ENCODE measurements around the gene CEP41. TPM values are rescaled to one million over a fixed set of nuclear protein-coding genes. Genes with fewer than 3 reads are reported as not detected.

The CEP41 gene
- total and polyA plus RNA-seq, 10 of the 15 experiments (the other 5 are each of a cell fraction or from before 2014, with no cell fraction given), result 11.4 to 43.0 (median 24.7) TPM

GRCh38 chr7:130345136-130345535 is 95.7 kb downstream of the CEP41 start:
- H2AFZ ChIP-seq (ENCODE audit: control insufficient read depth, low read depth, low read length), result no peak overlapping the region
- H3K27ac ChIP-seq (ENCODE audit: control insufficient read depth, insufficient read depth), result no peak overlapping the region
- RAD21 ChIA-PET (ENCODE audit: unreplicated experiment), result no interaction called here
- H3K4me3 ChIP-seq, result no peak overlapping the region
- SMC1A ChIA-PET (ENCODE audit: uncharacterized antibody, unreplicated experiment), result interaction anchor here (1.1 kb wide), 1 partner anchor 12 kb away, joined by 4 read pairs; no protein-coding TSS in a partner anchor
- H3K4me1 ChIP-seq (ENCODE audit: control insufficient read depth, insufficient read depth, low read length), result peaks cover 4% of the 10 kb centered on the region
- CTCF ChIA-PET, result interaction anchor here (1.0 kb wide), 1 partner anchor 174 kb away, joined by 3 read pairs; no protein-coding TSS in a partner anchor
- no peak overlapping the region for H3K4me2 ChIP-seq (ENCODE audit: control insufficient read depth, insufficient read depth)
- in situ Hi-C loops (cut with MboI), result no loop called here
- no peaks in the 10 kb centered on the region for H3K79me2 ChIP-seq (ENCODE audit: control insufficient read depth, insufficient read depth, low read length)
- ATAC-seq, result no peak
- no peak for TF ChIP-seq PAX8 (IDR thresholded peaks at IDR 0.05)
- TF ChIP-seq MYB (IDR thresholded peaks at IDR 0.05; ENCODE audit: borderline replicate concordance, low read depth, low read length), result no peak
- DNase-seq (ENCODE audit: low read depth, low spot score), result no peak
- intact Hi-C loops (cut with micrococcal nuclease; ENCODE audit: unreplicated experiment), result no loop called here
- WGBS (ENCODE audit: insufficient coverage, insufficient replicate concordance, low lambda C conversion rate, missing lambda C conversion rate), result 74% methylated on average over 8 of the region's 8 CpGs
- FAIRE-seq, result no peak
- H3K36me3 ChIP-seq (ENCODE audit: control insufficient read depth in 2 of 2, insufficient read depth in 2 of 2, low read length in 1 of 2), result no peaks in the 10 kb centered on the region
- H4K20me1 ChIP-seq (ENCODE audit: control insufficient read depth, insufficient read depth), result no peaks in the 10 kb centered on the region
- H3K27me3 ChIP-seq (replicated peaks in 1 of 2; ENCODE audit: control insufficient read depth in 2 of 2, insufficient read depth in 2 of 2, low read length in 1 of 2), result no peaks in the 10 kb centered on the region
- no peaks in the 10 kb centered on the region for H3K9me3 ChIP-seq (replicated peaks; ENCODE audit: control insufficient read depth, insufficient read depth, low read length)
- no peak overlapping the region for H3K9ac ChIP-seq (ENCODE audit: control insufficient read depth, insufficient read depth, low read length)
- no TSS peak for BruUV-seq (replicated peaks)
- POLR2A ChIA-PET, result interaction anchor here (1.1 kb wide), 1 partner anchor 10 kb away, joined by 3 read pairs; no protein-coding TSS in a partner anchor

- Histone ChIP-seq H4K20me1 (ENCODE audit: control insufficient read depth, insufficient read depth) (no peaks in the 10 kb centered on the region), H3K27me3 (replicated peaks in 1 of 2; ENCODE audit: control insufficient read depth in 2 of 2, insufficient read depth in 2 of 2, low read length in 1 of 2) (no peaks in the 10 kb centered on the region), H3K27ac (ENCODE audit: control insufficient read depth, insufficient read depth) (no peak within 1 kb of the TSS), H3K4me2 (ENCODE audit: control insufficient read depth, insufficient read depth) (no peak within 1 kb of the TSS), H3K4me1 (ENCODE audit: control insufficient read depth, insufficient read depth, low read length) (no peaks in the 10 kb centered on the region; the same call in 1 of the 2 replicates), H3K4me3 (no peak within 1 kb of the TSS), H3K36me3 (ENCODE audit: control insufficient read depth in 2 of 2, insufficient read depth in 2 of 2, low read length in 1 of 2) (no peaks in the 10 kb centered on the region), H2AFZ (ENCODE audit: control insufficient read depth, low read depth, low read length) (no peak within 1 kb of the TSS), H3K9me3 (replicated peaks; ENCODE audit: control insufficient read depth, insufficient read depth, low read length) (no peaks in the 10 kb centered on the region), H3K79me2 (ENCODE audit: control insufficient read depth, insufficient read depth, low read length) (no peaks in the 10 kb centered on the region), H3K9ac (ENCODE audit: control insufficient read depth, insufficient read depth, low read length) (no peak within 1 kb of the TSS)
- DNase-seq (ENCODE audit: low read depth, low spot score) (no peak), ATAC-seq (no peak), FAIRE-seq (no peak)
- intact Hi-C loops (cut with micrococcal nuclease; ENCODE audit: unreplicated experiment) (no loop called here), in situ Hi-C loops (cut with MboI) (no loop called here)
- BruUV-seq (replicated peaks), result no TSS peak
- ChIA-PET CTCF (no interaction called here), POLR2A (interaction anchor here (1.1 kb wide), 1 partner anchor 11 kb away, joined by 3 read pairs; no protein-coding TSS in a partner anchor), SMC1A (ENCODE audit: uncharacterized antibody, unreplicated experiment) (interaction anchor here (1.1 kb wide), 1 partner anchor 11 kb away, joined by 4 read pairs; no protein-coding TSS in a partner anchor), RAD21 (ENCODE audit: unreplicated experiment) (no interaction called here)
- TF ChIP-seq IKZF1 (conservative IDR thresholded peaks at IDR 0.05), result no peak
- TF ChIP-seq PAX5 (IDR thresholded peaks at IDR 0.05; ENCODE audit: borderline replicate concordance, low read depth, low read length), result no peak
- TF ChIP-seq POU2F2 (IDR thresholded peaks at IDR 0.05; ENCODE audit: borderline replicate concordance, low read depth, low read length), result no peak
- no peak for TF ChIP-seq YY1 (IDR thresholded peaks at IDR 0.05; ENCODE audit: low read depth, low read length)
- no peak for TF ChIP-seq ZBED1 (IDR thresholded peaks at IDR 0.05; ENCODE audit: borderline replicate concordance)
- 91% methylated on average over 5 of the region's 5 CpGs for whole genome bisulfite sequencing (ENCODE audit: insufficient coverage, insufficient replicate concordance, low lambda C conversion rate, missing lambda C conversion rate)
These were observed 96.4 kb downstream of the CEP41 start, which contains the start of gene CPA5 for GRCh38 chr7:130344271-130344866. CPA5 (plus strand) TSS chr7:130344816; CDS start chr7:130346486, 1,670 bp downstream.

Small RNA genes lying within 50 kb of the gene (small RNA-seq; reads per million reads assigned to genes)
- gene RF02148, result not detected
- gene RF02149, result not detected
- gene RF02150, result not detected

Other genes with a start within 250 kb of the CEP41 start
Only the 7 nearest of the 9 such genes appear.
- not detected in 2 replicates for gene SSMEM1, start 233.2 kb downstream of the CEP41 start, total RNA-seq (2014; rRNA removed)
- gene SSMEM1, start 233.2 kb downstream of the CEP41 start, total RNA-seq (2014; rRNA removed; fragmentation: Illumina TruSeq; extraction: Trizol), result not detected in 2 replicates
- gene SSMEM1, start 233.2 kb downstream of the CEP41 start, total RNA-seq (2021), result not detected in 2 replicates
- gene SSMEM1, start 233.2 kb downstream of the CEP41 start, polyA plus RNA-seq (2011; rRNA removed), result not detected in 2 replicates
- gene SSMEM1, start 233.2 kb downstream of the CEP41 start, polyA plus RNA-seq (2014; fragmentation: Illumina TruSeq; extraction: Trizol), result not detected in 2 replicates
- not detected for gene SSMEM1, start 233.2 kb downstream of the CEP41 start, polyA plus RNA-seq (2014; fragmentation: Nextera tagmentation; extraction: Ambion mirVana)
- not detected in 2 replicates for gene SSMEM1, start 233.2 kb downstream of the CEP41 start, polyA plus RNA-seq (2014; rRNA removed)
- not detected for gene SSMEM1, start 233.2 kb downstream of the CEP41 start, polyA plus RNA-seq (2016; fragmentation: Nextera tagmentation; extraction: Ambion mirVana)
- not detected in 2 replicates for gene CPA2, start 174.2 kb downstream of the CEP41 start, total RNA-seq (2014; rRNA removed)
- gene CPA2, start 174.2 kb downstream of the CEP41 start, total RNA-seq (2014; rRNA removed; fragmentation: Illumina TruSeq; extraction: Trizol), result not detected in 2 replicates
- gene CPA2, start 174.2 kb downstream of the CEP41 start, total RNA-seq (2021), result 1.4 and 1.9 TPM in 2 replicates
- gene CPA2, start 174.2 kb downstream of the CEP41 start, polyA plus RNA-seq (2011; rRNA removed), result not detected in 2 replicates
- 0.04 TPM in 1 of 2 replicates, not detected in the other for gene CPA2, start 174.2 kb downstream of the CEP41 start, polyA plus RNA-seq (2014; fragmentation: Illumina TruSeq; extraction: Trizol)
- not detected for gene CPA2, start 174.2 kb downstream of the CEP41 start, polyA plus RNA-seq (2014; fragmentation: Nextera tagmentation; extraction: Ambion mirVana)
- not detected in 2 replicates for gene CPA2, start 174.2 kb downstream of the CEP41 start, polyA plus RNA-seq (2014; rRNA removed)
- gene CPA2, start 174.2 kb downstream of the CEP41 start, polyA plus RNA-seq (2016; fragmentation: Nextera tagmentation; extraction: Ambion mirVana), result not detected
- 0.06 and 0.33 TPM in 2 replicates for gene CPA4, start 147.9 kb downstream of the CEP41 start, total RNA-seq (2014; rRNA removed)
- gene CPA4, start 147.9 kb downstream of the CEP41 start, total RNA-seq (2014; rRNA removed; fragmentation: Illumina TruSeq; extraction: Trizol), result 0.09 and 0.13 TPM in 2 replicates
- 0.18 and 0.37 TPM in 2 replicates for gene CPA4, start 147.9 kb downstream of the CEP41 start, total RNA-seq (2021)
- gene CPA4, start 147.9 kb downstream of the CEP41 start, polyA plus RNA-seq (2011; rRNA removed), result 0.16 and 0.20 TPM in 2 replicates
- gene CPA4, start 147.9 kb downstream of the CEP41 start, polyA plus RNA-seq (2014; fragmentation: Illumina TruSeq; extraction: Trizol), result 0.15 and 1.5 TPM in 2 replicates
- gene CPA4, start 147.9 kb downstream of the CEP41 start, polyA plus RNA-seq (2014; fragmentation: Nextera tagmentation; extraction: Ambion mirVana), result under 1 TPM; 0.05 to 0.21 TPM
- 0.13 and 0.35 TPM in 2 replicates for gene CPA4, start 147.9 kb downstream of the CEP41 start, polyA plus RNA-seq (2014; rRNA removed)
- under 1 TPM in 1 of 2 experiments, not detected in 1; 0.20 TPM for gene CPA4, start 147.9 kb downstream of the CEP41 start, polyA plus RNA-seq (2016; fragmentation: Nextera tagmentation; extraction: Ambion mirVana)
- 0.17 TPM in 1 of 2 replicates, not detected in the other for gene CPA5, start 96.2 kb downstream of the CEP41 start, total RNA-seq (2014; rRNA removed)
- gene CPA5, start 96.2 kb downstream of the CEP41 start, total RNA-seq (2014; rRNA removed; fragmentation: Illumina TruSeq; extraction: Trizol), result 0.09 and 0.28 TPM in 2 replicates
- 0.29 and 0.49 TPM in 2 replicates for gene CPA5, start 96.2 kb downstream of the CEP41 start, total RNA-seq (2021)
- 0.22 and 0.52 TPM in 2 replicates for gene CPA5, start 96.2 kb downstream of the CEP41 start, polyA plus RNA-seq (2011; rRNA removed)
- gene CPA5, start 96.2 kb downstream of the CEP41 start, polyA plus RNA-seq (2014; fragmentation: Illumina TruSeq; extraction: Trizol), result 0.06 and 0.21 TPM in 2 replicates
- under 1 TPM; 0.40 to 0.45 TPM for gene CPA5, start 96.2 kb downstream of the CEP41 start, polyA plus RNA-seq (2014; fragmentation: Nextera tagmentation; extraction: Ambion mirVana)
- gene CPA5, start 96.2 kb downstream of the CEP41 start, polyA plus RNA-seq (2014; rRNA removed), result 0.10 TPM in 1 of 2 replicates, not detected in the other
- gene CPA5, start 96.2 kb downstream of the CEP41 start, polyA plus RNA-seq (2016; fragmentation: Nextera tagmentation; extraction: Ambion mirVana), result not detected
- not detected in 2 replicates for gene CPA1, start 60.5 kb downstream of the CEP41 start, total RNA-seq (2014; rRNA removed)
- not detected in 2 replicates for gene CPA1, start 60.5 kb downstream of the CEP41 start, total RNA-seq (2014; rRNA removed; fragmentation: Illumina TruSeq; extraction: Trizol)
- 8.0 and 11.9 TPM in 2 replicates for gene CPA1, start 60.5 kb downstream of the CEP41 start, total RNA-seq (2021)
- gene CPA1, start 60.5 kb downstream of the CEP41 start, polyA plus RNA-seq (2011; rRNA removed), result not detected in 2 replicates
- gene CPA1, start 60.5 kb downstream of the CEP41 start, polyA plus RNA-seq (2014; fragmentation: Illumina TruSeq; extraction: Trizol), result not detected in 2 replicates
- not detected for gene CPA1, start 60.5 kb downstream of the CEP41 start, polyA plus RNA-seq (2014; fragmentation: Nextera tagmentation; extraction: Ambion mirVana)
- gene CPA1, start 60.5 kb downstream of the CEP41 start, polyA plus RNA-seq (2014; rRNA removed), result not detected in 2 replicates
- gene CPA1, start 60.5 kb downstream of the CEP41 start, polyA plus RNA-seq (2016; fragmentation: Nextera tagmentation; extraction: Ambion mirVana), result not detected
- 10.2 and 10.3 TPM in 2 replicates for gene MEST, start 51.1 kb upstream of the CEP41 start, total RNA-seq (2014; rRNA removed)
- 8.0 and 8.2 TPM in 2 replicates for gene MEST, start 51.1 kb upstream of the CEP41 start, total RNA-seq (2014; rRNA removed; fragmentation: Illumina TruSeq; extraction: Trizol)
- 8.2 and 10.1 TPM in 2 replicates for gene MEST, start 51.1 kb upstream of the CEP41 start, total RNA-seq (2021)
- gene MEST, start 51.1 kb upstream of the CEP41 start, polyA plus RNA-seq (2011; rRNA removed), result 1.0 and 1.9 TPM in 2 replicates
- gene MEST, start 51.1 kb upstream of the CEP41 start, polyA plus RNA-seq (2014; fragmentation: Illumina TruSeq; extraction: Trizol), result 10.2 and 13.0 TPM in 2 replicates
- 10 to 100 TPM in 1 of 2 experiments, 1 to 10 TPM in 1; 8.3 to 18.2 TPM for gene MEST, start 51.1 kb upstream of the CEP41 start, polyA plus RNA-seq (2014; fragmentation: Nextera tagmentation; extraction: Ambion mirVana)
- gene MEST, start 51.1 kb upstream of the CEP41 start, polyA plus RNA-seq (2014; rRNA removed), result 5.4 and 6.3 TPM in 2 replicates
- gene MEST, start 51.1 kb upstream of the CEP41 start, polyA plus RNA-seq (2016; fragmentation: Nextera tagmentation; extraction: Ambion mirVana), result 1 to 10 TPM; 6.6 to 7.2 TPM
- 17.7 and 20.7 TPM in 2 replicates for gene COPG2, start 227.7 kb upstream of the CEP41 start, total RNA-seq (2014; rRNA removed)
- gene COPG2, start 227.7 kb upstream of the CEP41 start, total RNA-seq (2014; rRNA removed; fragmentation: Illumina TruSeq; extraction: Trizol), result 15.7 and 16.6 TPM in 2 replicates
- 23.8 and 25.2 TPM in 2 replicates for gene COPG2, start 227.7 kb upstream of the CEP41 start, total RNA-seq (2021)
- 37.8 and 47.4 TPM in 2 replicates for gene COPG2, start 227.7 kb upstream of the CEP41 start, polyA plus RNA-seq (2011; rRNA removed)
- 29.6 and 38.4 TPM in 2 replicates for gene COPG2, start 227.7 kb upstream of the CEP41 start, polyA plus RNA-seq (2014; fragmentation: Illumina TruSeq; extraction: Trizol)
- gene COPG2, start 227.7 kb upstream of the CEP41 start, polyA plus RNA-seq (2014; fragmentation: Nextera tagmentation; extraction: Ambion mirVana), result 1 to 10 TPM; 3.4 to 3.9 TPM
- 16.8 and 21.3 TPM in 2 replicates for gene COPG2, start 227.7 kb upstream of the CEP41 start, polyA plus RNA-seq (2014; rRNA removed)
- 1 to 10 TPM; 4.0 to 4.2 TPM for gene COPG2, start 227.7 kb upstream of the CEP41 start, polyA plus RNA-seq (2016; fragmentation: Nextera tagmentation; extraction: Ambion mirVana)

Measured in GM12878 (cell line).